Mammary epithelial cell (primary cell): ENCODE results near the gene DNMT3L.
"Not testable (repeated sequence)": the region's sequence is repeated elsewhere in the genome, so short reads cannot be mapped to it uniquely, and the experiment has no call there.

Source experiments
- CTCF ChIP-seq, 2 donors: IDR thresholded peaks in 1 of 2; conservative IDR thresholded peaks in 1 of 2; 2 replicates each; pipeline ENCODE4 v1.5.1; 2011 to 2012; ENCODE audit warnings: inconsistent platforms in 2 of 2, low read length in 2 of 2, mild to moderate bottlenecking in 2 of 2, control low read depth in 1 of 2, low read depth in 1 of 2; ENCODE audit not compliant: insufficient read depth in 1 of 2; ENCODE audit errors: extremely low read depth in 1 of 2
- EZH2 ChIP-seq: IDR thresholded peaks from 2 replicates; pipeline ENCODE4 v1.6.1; 2012; ENCODE audit warnings: low read length, inconsistent platforms, borderline replicate concordance

GRCh38 chr21:44211978-44212377 is 49.7 kb downstream of the DNMT3L start:
- TF ChIP-seq CTCF (conservative IDR thresholded peaks at IDR 0.05 in 1 of 2, IDR thresholded peaks at IDR 0.05 in 1 of 2; ENCODE audit: extremely low read depth in 1 of 2, insufficient read depth in 1 of 2, low read depth in 1 of 2, low read length in 2 of 2); EZH2: not testable (repeated sequence)
